Daoy (cell line): ENCODE results near the gene STARD13. TPM values are rescaled to one million over a fixed set of nuclear protein-coding genes. Genes with fewer than 3 reads are reported as not detected.

Experiments
- DNase-seq: peaks from one replicate; pipeline ENCODE4 v3.0.0-alpha.2; 2015; ENCODE audit warnings: low read depth
- total RNA-seq: library from RNA; depleted of rRNA; stranded (reverse); fragments of >200 nt; shearing (Covaris generic); gene quantifications from 2 replicates; pipeline ENCODE4 v1.2.3, GENCODE V29; 2014

The STARD13 gene
- total RNA-seq, 1 experiment from 2014 or later = 7.0 TPM

- DNase-seq = no peak
Measured at GRCh38 chr13:33083054-33083453, 202.5 kb downstream of the STARD13 start.

- no peak for DNase-seq
Measured at GRCh38 chr13:33081666-33082065, 203.9 kb downstream of the STARD13 start.

- no peak for DNase-seq
Measured at GRCh38 chr13:33080972-33081590, 204.5 kb downstream of the STARD13 start.

- DNase-seq = no peak
Measured at GRCh38 chr13:33079960-33080359, 205.6 kb downstream of the STARD13 start.

GRCh38 chr13:33078263-33078662 lies 207.3 kb downstream of the STARD13 start:
- no peak for DNase-seq

- DNase-seq = no peak
Measured at GRCh38 chr13:33076001-33076992, 209.3 kb downstream of the STARD13 start.

GRCh38 chr13:33073338-33073737 lies 212.2 kb downstream of the STARD13 start:
- DNase-seq = no peak

- no peak for DNase-seq
Measured at GRCh38 chr13:33072759-33073158, 212.8 kb downstream of the STARD13 start.

GRCh38 chr13:33072282-33072681 lies 213.3 kb downstream of the STARD13 start:
- no peak for DNase-seq

- DNase-seq = peak; percentile 21
Measured at GRCh38 chr13:33070713-33071112, 214.8 kb downstream of the STARD13 start.

GRCh38 chr13:33069365-33069764 lies 216.2 kb downstream of the STARD13 start:
- no peak for DNase-seq

GRCh38 chr13:33066329-33066728 lies 219.2 kb downstream of the STARD13 start:
- DNase-seq = no peak

GRCh38 chr13:33060815-33061214 lies 224.7 kb downstream of the STARD13 start:
- DNase-seq = no peak

GRCh38 chr13:33058776-33059327 lies 226.7 kb downstream of the STARD13 start:
- DNase-seq = no peak

GRCh38 chr13:33057019-33057780 lies 228.4 kb downstream of the STARD13 start:
- no peak for DNase-seq

- DNase-seq = no peak
Measured at GRCh38 chr13:33053397-33054066, 232.0 kb downstream of the STARD13 start.
